Measurements from ENCODE around the gene LGALS7.

LGALS7 gene

GRCh38 chr19:38726761-38727301 is 46.5 kb downstream of the LGALS7 start:
- no peak for DNase-seq (ENCODE audit: low spot score)

- no peak for DNase-seq (ENCODE audit: low spot score)
Observed at GRCh38 chr19:38726284-38726673, 47.0 kb downstream of the LGALS7 start.

DNA sequence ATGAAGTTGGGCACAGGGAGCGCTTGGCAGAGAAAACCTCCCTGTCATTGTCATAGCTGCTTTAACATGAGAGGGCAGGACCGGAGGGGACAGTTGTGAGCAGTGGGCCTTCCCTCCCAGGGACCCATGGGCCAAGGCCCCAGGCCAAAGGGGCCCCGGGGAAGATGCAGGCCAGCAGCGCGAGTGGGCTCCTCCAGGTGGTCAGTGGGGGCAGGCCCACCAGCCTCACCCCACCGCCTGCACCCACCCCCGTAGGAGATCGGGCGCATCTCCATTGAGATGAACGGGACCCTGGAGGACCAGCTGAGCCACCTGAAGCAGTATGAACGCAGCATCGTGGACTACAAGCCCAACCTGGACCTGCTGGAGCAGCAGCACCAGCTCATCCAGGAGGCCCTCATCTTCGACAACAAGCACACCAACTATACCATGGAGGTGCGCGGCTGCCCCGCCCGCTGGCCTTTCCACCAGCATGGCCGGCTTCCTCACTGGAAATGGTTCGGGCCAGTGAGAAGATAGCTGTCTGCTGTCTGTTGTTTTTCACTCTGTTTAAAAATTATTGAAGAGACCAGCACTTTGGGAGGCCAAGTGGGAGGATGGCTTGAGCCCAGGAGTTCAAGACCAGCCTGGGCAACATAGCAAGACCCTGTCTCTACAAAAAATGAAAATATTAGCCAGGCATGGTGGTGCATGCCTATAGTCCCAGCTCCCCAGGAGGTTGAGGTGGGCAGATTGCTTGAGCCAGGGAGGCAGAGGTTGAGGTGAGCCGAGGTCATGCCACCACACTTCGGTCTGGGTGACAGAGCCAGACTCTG is 47.6 kb downstream of the LGALS7 start:
- no peak for DNase-seq (ENCODE audit: low spot score)

GRCh38 chr19:38723990-38724854 is 49.1 kb downstream of the LGALS7 start:
- no peak for DNase-seq (ENCODE audit: low spot score)

GRCh38 chr19:38723606-38723965 is 49.7 kb downstream of the LGALS7 start:
- no peak for DNase-seq (ENCODE audit: low spot score)

DNA sequence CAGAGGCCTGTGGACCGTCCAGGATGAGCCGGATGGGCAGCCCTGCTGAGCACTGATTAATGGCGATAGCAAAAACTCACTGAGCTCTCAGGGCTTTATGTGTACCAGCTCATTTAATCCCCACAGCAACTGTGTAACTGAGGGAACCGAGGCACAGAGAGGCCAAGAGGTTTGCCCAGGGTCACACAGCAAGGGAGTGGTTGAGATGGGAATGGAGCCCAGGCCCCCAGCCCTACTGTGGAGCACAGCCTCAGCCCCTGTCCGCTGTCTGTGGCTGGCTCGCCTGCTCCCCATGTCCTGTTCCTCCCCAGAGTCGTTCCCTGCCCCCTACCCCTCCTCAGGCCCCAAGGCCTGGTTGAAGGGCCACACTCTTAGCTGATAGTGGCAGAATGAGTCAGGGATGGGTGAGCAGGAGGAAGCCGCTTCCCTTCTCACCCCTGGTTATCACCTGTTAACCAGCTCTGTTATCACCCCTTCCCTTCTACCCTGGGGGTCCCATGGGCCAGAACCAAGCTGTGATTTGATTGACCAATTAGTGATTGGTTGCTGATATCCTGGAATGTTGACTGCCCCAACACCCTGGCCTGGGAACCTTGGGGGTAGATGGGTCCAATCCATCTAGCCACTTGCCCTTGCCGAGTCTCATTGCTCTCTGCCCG is 50.2 kb downstream of the LGALS7 start:
- DNase-seq (ENCODE audit: low spot score) = no peak

DNA sequence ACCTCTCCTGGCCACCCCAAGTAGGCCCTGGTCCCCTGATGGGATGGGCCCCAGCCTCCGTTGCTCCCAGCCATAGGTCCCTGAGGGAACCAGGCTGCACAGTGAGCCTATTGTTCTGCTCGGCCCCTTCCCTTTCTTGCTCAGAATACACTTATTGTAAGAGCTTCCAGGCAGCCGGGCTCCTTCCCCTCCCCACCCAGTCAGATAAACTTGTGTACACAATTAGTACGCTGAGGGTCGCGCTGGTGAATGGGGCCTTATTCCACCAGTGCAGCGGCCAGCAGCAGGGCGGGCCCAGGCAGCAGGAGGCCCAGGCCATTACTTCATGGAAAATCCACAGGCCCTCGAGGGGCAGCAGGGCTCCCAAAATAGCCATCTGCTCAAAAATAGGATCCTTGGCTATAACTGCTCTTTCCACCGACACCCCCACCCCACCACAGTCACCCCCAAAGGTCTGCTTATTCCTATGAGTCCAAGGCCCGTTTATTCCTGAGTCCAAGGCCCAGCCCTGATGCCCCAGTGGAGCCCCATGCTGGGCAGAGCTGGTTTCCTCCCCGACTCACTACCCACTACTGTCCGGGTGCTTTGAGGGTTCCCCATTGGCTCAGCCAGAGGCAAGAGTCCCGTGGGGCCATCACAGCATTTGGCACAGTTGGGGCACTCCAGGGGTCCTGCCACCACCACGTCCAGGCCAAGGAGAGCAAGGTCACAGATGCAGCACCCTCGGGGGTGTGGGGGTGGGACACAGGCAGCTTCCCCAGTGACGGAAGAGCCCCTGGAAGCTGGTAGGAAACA is 51.1 kb downstream of the LGALS7 start:
- DNase-seq (ENCODE audit: low spot score) = no peak

GRCh38 chr19:38721496-38721895 is 51.8 kb downstream of the LGALS7 start:
- DNase-seq (ENCODE audit: low spot score) = no peak
